GM12801 (cell line): ENCODE data around the gene UBL4B.

ENCODE experiments used
- TF ChIP-seq, protein P1 (sequence below): IDR thresholded peaks from one replicate; pipeline ENCODE4 v1.5.1; 2011; ENCODE audit warnings: control low read depth; ENCODE audit not compliant: insufficient read length; ENCODE audit errors: extremely low read depth

The UBL4B gene

DNA sequence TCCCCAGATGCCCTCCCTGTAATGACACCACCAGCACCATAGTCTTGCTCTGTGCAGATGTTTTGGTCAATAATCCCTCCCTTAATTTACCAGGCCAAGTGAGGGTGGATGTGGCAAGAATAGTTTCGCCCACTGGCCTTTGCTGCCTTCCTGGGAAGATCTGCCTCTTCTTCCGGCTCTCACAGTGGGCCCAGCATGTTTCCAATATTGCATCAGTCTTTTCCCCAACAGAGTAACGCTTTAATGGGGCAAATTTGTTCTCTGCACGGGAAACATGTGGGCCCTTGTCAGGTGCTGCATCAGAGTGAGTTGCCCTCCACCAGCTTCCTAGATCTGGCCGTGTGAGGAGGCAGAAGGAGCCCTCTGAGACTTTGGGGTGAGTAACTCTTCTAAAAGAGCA lies 29.8 kb upstream of the UBL4B start:
- TF ChIP-seq, protein P1, sequence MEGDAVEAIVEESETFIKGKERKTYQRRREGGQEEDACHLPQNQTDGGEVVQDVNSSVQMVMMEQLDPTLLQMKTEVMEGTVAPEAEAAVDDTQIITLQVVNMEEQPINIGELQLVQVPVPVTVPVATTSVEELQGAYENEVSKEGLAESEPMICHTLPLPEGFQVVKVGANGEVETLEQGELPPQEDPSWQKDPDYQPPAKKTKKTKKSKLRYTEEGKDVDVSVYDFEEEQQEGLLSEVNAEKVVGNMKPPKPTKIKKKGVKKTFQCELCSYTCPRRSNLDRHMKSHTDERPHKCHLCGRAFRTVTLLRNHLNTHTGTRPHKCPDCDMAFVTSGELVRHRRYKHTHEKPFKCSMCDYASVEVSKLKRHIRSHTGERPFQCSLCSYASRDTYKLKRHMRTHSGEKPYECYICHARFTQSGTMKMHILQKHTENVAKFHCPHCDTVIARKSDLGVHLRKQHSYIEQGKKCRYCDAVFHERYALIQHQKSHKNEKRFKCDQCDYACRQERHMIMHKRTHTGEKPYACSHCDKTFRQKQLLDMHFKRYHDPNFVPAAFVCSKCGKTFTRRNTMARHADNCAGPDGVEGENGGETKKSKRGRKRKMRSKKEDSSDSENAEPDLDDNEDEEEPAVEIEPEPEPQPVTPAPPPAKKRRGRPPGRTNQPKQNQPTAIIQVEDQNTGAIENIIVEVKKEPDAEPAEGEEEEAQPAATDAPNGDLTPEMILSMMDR = no peak

DNA sequence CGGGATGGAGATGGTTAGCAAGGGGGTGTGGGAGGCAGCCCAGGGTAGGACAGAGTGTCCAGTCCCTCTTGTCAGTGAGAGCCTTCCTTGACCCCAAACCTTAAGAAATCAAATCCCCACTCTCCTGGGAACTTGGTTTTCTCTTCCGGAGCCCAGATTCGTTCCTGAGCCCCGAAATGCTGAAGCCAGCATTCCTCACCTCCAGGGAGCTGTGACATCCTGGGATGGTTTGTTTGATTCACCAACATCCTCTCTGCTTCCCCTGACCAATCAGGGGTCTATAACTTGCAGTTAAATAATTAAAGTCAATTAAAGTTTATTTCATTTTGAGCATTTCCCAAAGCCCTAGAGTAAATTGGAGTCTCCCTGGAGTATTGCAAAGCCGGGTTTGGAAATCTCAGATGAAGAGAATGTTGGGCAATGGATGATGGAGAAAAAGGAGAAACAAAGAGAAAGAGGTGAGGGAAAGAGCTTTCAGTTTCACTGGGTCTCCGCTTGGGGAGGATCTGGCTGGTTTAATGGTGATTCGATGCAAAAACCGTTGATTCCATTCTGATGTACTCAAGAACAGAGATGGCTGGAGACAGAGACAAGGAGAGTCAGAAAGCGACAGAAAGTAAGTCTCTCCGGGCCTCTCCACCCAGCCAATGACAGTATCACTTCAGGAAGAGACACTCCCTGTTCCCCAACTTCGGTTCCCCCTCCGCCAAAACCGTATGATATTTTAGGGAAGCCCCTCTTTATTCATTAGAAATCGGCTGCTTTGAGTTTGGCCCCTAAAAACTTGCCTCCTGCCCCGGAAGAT lies 29.0 kb upstream of the UBL4B start:
- TF ChIP-seq, protein P1 = no peak

- TF ChIP-seq, protein P1 = no peak
Observed at GRCh38 chr1:110083866-110084226, 28.4 kb upstream of the UBL4B start.

- TF ChIP-seq, protein P1 = no peak
Observed at GRCh38 chr1:110084227-110085078, 27.8 kb upstream of the UBL4B start.

DNA sequence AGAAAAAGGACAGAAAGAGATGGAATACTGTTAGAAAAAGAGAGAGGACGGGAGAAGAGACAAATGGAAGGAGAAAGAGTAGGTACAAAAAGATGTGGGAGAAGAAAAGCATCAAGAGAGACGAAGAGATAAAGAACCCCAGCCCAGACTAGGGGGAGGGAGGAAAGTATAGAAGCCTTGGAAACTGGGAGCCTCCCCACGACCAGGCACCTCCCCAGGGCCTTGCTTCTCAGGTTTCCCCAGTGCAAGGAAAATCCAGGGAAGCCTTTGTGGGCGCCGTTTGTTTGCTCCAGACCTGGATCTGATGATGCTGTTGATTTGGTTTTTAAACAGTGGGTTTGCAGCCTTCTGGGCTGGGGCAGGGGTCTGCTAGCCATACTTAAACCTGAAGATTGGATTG lies 26.6 kb upstream of the UBL4B start:
- TF ChIP-seq, protein P1 = no peak

DNA sequence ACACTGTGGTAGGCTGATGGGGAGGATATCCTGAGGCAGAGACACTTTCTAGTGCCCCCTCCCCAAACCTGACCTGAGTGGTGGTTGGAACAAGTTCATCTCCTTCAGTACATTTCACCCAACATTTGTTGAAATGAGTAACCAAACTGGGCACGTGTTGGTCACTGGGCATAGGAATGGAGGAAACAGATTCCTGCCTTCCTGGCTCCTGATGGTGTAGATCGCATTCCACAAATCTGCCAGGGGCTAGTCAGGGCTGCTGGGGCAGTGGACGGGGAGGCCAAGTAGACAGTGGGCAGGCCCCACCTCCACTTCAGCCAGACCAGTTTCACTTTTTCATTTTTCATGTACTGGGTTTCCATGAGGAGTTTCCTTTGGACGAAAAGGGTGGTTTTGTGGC lies 25.3 kb upstream of the UBL4B start:
- TF ChIP-seq, protein P1 = no peak
